Liver (tissue), 9 donors: Measurements from ENCODE around the gene KCNJ10. TPM values are rescaled to one million over a fixed set of nuclear protein-coding genes. Genes with fewer than 3 reads are reported as not detected.

Source experiments
- DNase-seq: peaks from one replicate; pipeline ENCODE4 v3.0.0-alpha.2; 2017; ENCODE audit warnings: low spot score
- H3K27ac ChIP-seq, 2 donors: one replicate each; pipeline ENCODE4 v1.7.0; 2013; ENCODE audit warnings: inconsistent platforms in 2 of 2, low read length in 2 of 2, control low read depth in 1 of 2, low read depth in 1 of 2, mild to moderate bottlenecking in 1 of 2
- H3K27me3 ChIP-seq, 4 donors: one replicate each; pipeline versions ENCODE4 v1.6.1 to v1.7.0; 2013; ENCODE audit warnings: low read length in 3 of 4, inconsistent platforms in 1 of 4, mild to moderate bottlenecking in 1 of 4, moderate library complexity in 1 of 4; ENCODE audit not compliant: control insufficient read depth in 4 of 4, insufficient read depth in 4 of 4
- H3K36me3 ChIP-seq, 4 donors: one replicate each; pipeline versions ENCODE4 v1.6.1 to v1.7.0; 2013; ENCODE audit warnings: low read length in 3 of 4, mild to moderate bottlenecking in 3 of 4, low read depth in 1 of 4, moderate library complexity in 1 of 4; ENCODE audit not compliant: control insufficient read depth in 4 of 4, insufficient read depth in 3 of 4
- H3K4me1 ChIP-seq, 4 donors: one replicate each; pipeline versions ENCODE4 v1.6.1 to v1.7.0; 2013; ENCODE audit warnings: low read length in 3 of 4, mild to moderate bottlenecking in 3 of 4, moderate library complexity in 1 of 4; ENCODE audit not compliant: control insufficient read depth in 4 of 4, insufficient read depth in 4 of 4
- H3K4me3 ChIP-seq, 3 donors: one replicate each; pipeline versions ENCODE4 v1.6.1 to v1.7.0; 2013; ENCODE audit warnings: low read length in 3 of 3, control low read depth in 1 of 3, low read depth in 1 of 3, mild to moderate bottlenecking in 1 of 3
- H3K9ac ChIP-seq, 2 donors: one replicate each; pipeline ENCODE4 v1.7.0; 2013; ENCODE audit warnings: low read length in 2 of 2, mild to moderate bottlenecking in 2 of 2, moderate library complexity in 2 of 2, control low read depth in 1 of 2, low read depth in 1 of 2
- H3K9me3 ChIP-seq, 4 donors: one replicate each; pipeline versions ENCODE4 v1.6.1 to v1.7.0; 2013; ENCODE audit warnings: low read length in 3 of 4; ENCODE audit not compliant: control insufficient read depth in 4 of 4
- EGR1 ChIP-seq, 2 donors: IDR thresholded peaks; 2 replicates each; pipeline ENCODE4 v1.6.1; 2016 to 2018; ENCODE audit warnings: antibody characterized with exemption in 2 of 2, low read depth in 2 of 2
- FOXA1 ChIP-seq: IDR thresholded peaks from 2 replicates; pipeline ENCODE4 v1.6.1; 2016; ENCODE audit warnings: antibody characterized with exemption
- FOXA2 ChIP-seq: IDR thresholded peaks from 2 replicates; pipeline ENCODE4 v1.6.1; 2016; ENCODE audit warnings: antibody characterized with exemption
- GABPA ChIP-seq, 2 donors: IDR thresholded peaks in 1 of 2; conservative IDR thresholded peaks in 1 of 2; 2 replicates each; pipeline ENCODE4 v1.6.1; 2016; ENCODE audit warnings: antibody characterized with exemption in 2 of 2, mild to moderate bottlenecking in 1 of 2, moderate library complexity in 1 of 2
- HNF4A ChIP-seq, 2 donors: conservative IDR thresholded peaks; 2 replicates each; pipeline ENCODE4 v1.6.1; 2016; ENCODE audit warnings: antibody characterized with exemption in 2 of 2, mild to moderate bottlenecking in 2 of 2
- HNF4G ChIP-seq: IDR thresholded peaks from 2 replicates; pipeline ENCODE4 v1.6.1; 2016; ENCODE audit warnings: antibody characterized with exemption
- JUND ChIP-seq, 2 donors: IDR thresholded peaks; 2 replicates each; pipeline ENCODE4 v1.6.1; 2016; ENCODE audit warnings: antibody characterized with exemption in 2 of 2
- NR2F2 ChIP-seq: IDR thresholded peaks from 2 replicates; pipeline ENCODE4 v1.6.1; 2016; ENCODE audit warnings: antibody characterized with exemption
- RAD21 ChIP-seq, 2 donors: IDR thresholded peaks; 2 replicates each; pipeline ENCODE4 v1.6.1; 2016; ENCODE audit warnings: antibody characterized with exemption in 2 of 2, mild to moderate bottlenecking in 2 of 2
- RXRA ChIP-seq, 2 donors: IDR thresholded peaks; 2 replicates each; pipeline ENCODE4 v1.6.1; 2017 to 2018; ENCODE audit warnings: antibody characterized with exemption in 2 of 2, mild to moderate bottlenecking in 1 of 2
- SP1 ChIP-seq: IDR thresholded peaks from 2 replicates; pipeline ENCODE4 v1.6.1; 2018; ENCODE audit warnings: antibody characterized with exemption, mild to moderate bottlenecking
- TAF1 ChIP-seq: conservative IDR thresholded peaks from 2 replicates; pipeline ENCODE4 v1.6.1; 2016; ENCODE audit warnings: antibody characterized with exemption, mild to moderate bottlenecking
- YY1 ChIP-seq: IDR thresholded peaks from 2 replicates; pipeline ENCODE4 v1.6.1; 2016; ENCODE audit warnings: antibody characterized with exemption, mild to moderate bottlenecking
- WGBS: extraction: QIAGEN DNeasy Blood & Tissue Kit; methylation state at CpG from one replicate; pipeline ENCODE4 v1.1.7; 2013; 5-methylcytosine and 5-hydroxymethylcytosine counted together
- polyA plus RNA-seq, 2 donors: library from polyadenylated mRNA; stranded (reverse) in 1 of 2; unstranded in 1 of 2; fragments of 200-250 nt in 1 of 2; fragments of >200 nt in 1 of 2; fragmentation: Nextera tagmentation in 1 of 2; extraction: Ambion mirVana in 1 of 2; gene quantifications; one replicate each; pipeline versions ENCODE4 v1.2.1 to v1.2.3, GENCODE V29; 2013 to 2015
- total RNA-seq, 2 donors: library from RNA; depleted of rRNA; stranded (reverse); fragments of >200 nt; gene quantifications; one replicate each; pipeline ENCODE4 v1.2.3, GENCODE V29; 2014
- TF ChIP-seq, protein P1 (sequence below): IDR thresholded peaks from 2 replicates; pipeline ENCODE4 v1.6.1; 2016; ENCODE audit warnings: antibody characterized with exemption
- TF ChIP-seq, protein P2 (sequence below): IDR thresholded peaks from 2 replicates; pipeline ENCODE4 v1.6.1; 2016; ENCODE audit warnings: antibody characterized with exemption
- TF ChIP-seq, protein P3 (sequence below): IDR thresholded peaks from 2 replicates; pipeline ENCODE4 v1.6.1; 2016; ENCODE audit warnings: antibody characterized with exemption, mild to moderate bottlenecking
- TF ChIP-seq, protein P4 (sequence below): fragments of 150-350 bp; IDR thresholded peaks from 2 replicates; pipeline ENCODE4 v1.5.1; 2017; ENCODE audit warnings: improper control_type of control experiment, low read depth, low read length; ENCODE audit not compliant: missing input control
- TF ChIP-seq, protein P5 (sequence below): IDR thresholded peaks from 2 replicates; pipeline ENCODE4 v1.6.1; 2016; ENCODE audit warnings: antibody characterized with exemption
- donor health status: healthy.
- donor health status: healthy.
- donor health status: healthy.
- donor health status: healthy.
- donor health status: healthy.

The KCNJ10 gene
- total and polyA plus RNA-seq, 4 donors = 0.48 to 1.6 (median 0.52) TPM

DNA sequence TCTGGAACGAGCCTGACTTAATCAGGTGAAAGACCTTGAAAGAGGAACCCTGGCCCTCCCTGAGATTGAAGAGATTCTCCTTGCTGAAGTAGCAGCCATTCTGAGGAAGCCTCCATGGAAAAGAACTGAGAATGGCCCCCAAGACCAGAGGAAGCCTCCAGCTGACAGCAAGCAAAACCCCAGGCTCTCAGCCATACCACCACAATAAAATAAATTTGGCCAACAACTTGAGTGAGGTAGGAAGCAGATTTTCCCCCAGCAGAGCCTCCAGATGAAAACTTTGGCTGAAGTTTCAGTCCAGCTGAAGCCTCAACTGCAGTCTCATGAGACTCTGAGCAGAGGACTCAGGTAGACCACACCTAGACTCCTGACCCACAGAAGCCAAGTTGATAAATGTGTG is 82.0 kb downstream of the KCNJ10 start:
- Histone ChIP-seq H3K27me3 (no peaks in the 10 kb centered on the region), H3K27ac (no peak overlapping the region), H3K36me3 (no peaks in the 10 kb centered on the region), H3K9ac (no peak overlapping the region), H3K4me3 (no peak overlapping the region), H3K4me1 (peaks cover 3 to 11% (median 5%) of the 10 kb centered on the region in 4 donors), H3K9me3 (no peaks in the 10 kb centered on the region)
- TF ChIP-seq RXRA (IDR thresholded peaks at IDR 0.05) (no peak), EGR1 (IDR thresholded peaks at IDR 0.05; ENCODE audit: low read depth in 2 of 2) (no peak), RAD21 (IDR thresholded peaks at IDR 0.05) (no peak), FOXA2 (no peak), HNF4A (conservative IDR thresholded peaks at IDR 0.05) (no peak), NR2F2 (no peak), YY1 (no peak), HNF4G (no peak), FOXA1 (no peak), SP1 (no peak), TAF1 (no peak), JUND (IDR thresholded peaks at IDR 0.05) (no peak), GABPA (IDR thresholded peaks at IDR 0.05 in 1 of 2, conservative IDR thresholded peaks at IDR 0.05 in 1 of 2) (no peak)
- TF ChIP-seq, protein P1, sequence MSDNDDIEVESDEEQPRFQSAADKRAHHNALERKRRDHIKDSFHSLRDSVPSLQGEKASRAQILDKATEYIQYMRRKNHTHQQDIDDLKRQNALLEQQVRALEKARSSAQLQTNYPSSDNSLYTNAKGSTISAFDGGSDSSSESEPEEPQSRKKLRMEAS = no peak
- TF ChIP-seq, protein P2, sequence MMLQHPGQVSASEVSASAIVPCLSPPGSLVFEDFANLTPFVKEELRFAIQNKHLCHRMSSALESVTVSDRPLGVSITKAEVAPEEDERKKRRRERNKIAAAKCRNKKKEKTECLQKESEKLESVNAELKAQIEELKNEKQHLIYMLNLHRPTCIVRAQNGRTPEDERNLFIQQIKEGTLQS = no peak
- TF ChIP-seq, protein P3, sequence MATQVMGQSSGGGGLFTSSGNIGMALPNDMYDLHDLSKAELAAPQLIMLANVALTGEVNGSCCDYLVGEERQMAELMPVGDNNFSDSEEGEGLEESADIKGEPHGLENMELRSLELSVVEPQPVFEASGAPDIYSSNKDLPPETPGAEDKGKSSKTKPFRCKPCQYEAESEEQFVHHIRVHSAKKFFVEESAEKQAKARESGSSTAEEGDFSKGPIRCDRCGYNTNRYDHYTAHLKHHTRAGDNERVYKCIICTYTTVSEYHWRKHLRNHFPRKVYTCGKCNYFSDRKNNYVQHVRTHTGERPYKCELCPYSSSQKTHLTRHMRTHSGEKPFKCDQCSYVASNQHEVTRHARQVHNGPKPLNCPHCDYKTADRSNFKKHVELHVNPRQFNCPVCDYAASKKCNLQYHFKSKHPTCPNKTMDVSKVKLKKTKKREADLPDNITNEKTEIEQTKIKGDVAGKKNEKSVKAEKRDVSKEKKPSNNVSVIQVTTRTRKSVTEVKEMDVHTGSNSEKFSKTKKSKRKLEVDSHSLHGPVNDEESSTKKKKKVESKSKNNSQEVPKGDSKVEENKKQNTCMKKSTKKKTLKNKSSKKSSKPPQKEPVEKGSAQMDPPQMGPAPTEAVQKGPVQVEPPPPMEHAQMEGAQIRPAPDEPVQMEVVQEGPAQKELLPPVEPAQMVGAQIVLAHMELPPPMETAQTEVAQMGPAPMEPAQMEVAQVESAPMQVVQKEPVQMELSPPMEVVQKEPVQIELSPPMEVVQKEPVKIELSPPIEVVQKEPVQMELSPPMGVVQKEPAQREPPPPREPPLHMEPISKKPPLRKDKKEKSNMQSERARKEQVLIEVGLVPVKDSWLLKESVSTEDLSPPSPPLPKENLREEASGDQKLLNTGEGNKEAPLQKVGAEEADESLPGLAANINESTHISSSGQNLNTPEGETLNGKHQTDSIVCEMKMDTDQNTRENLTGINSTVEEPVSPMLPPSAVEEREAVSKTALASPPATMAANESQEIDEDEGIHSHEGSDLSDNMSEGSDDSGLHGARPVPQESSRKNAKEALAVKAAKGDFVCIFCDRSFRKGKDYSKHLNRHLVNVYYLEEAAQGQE = no peak
- TF ChIP-seq, protein P4, sequence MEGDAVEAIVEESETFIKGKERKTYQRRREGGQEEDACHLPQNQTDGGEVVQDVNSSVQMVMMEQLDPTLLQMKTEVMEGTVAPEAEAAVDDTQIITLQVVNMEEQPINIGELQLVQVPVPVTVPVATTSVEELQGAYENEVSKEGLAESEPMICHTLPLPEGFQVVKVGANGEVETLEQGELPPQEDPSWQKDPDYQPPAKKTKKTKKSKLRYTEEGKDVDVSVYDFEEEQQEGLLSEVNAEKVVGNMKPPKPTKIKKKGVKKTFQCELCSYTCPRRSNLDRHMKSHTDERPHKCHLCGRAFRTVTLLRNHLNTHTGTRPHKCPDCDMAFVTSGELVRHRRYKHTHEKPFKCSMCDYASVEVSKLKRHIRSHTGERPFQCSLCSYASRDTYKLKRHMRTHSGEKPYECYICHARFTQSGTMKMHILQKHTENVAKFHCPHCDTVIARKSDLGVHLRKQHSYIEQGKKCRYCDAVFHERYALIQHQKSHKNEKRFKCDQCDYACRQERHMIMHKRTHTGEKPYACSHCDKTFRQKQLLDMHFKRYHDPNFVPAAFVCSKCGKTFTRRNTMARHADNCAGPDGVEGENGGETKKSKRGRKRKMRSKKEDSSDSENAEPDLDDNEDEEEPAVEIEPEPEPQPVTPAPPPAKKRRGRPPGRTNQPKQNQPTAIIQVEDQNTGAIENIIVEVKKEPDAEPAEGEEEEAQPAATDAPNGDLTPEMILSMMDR = no peak
- 88% methylated on average over 1 of the region's 1 CpG for WGBS
- DNase-seq = no peak

DNA sequence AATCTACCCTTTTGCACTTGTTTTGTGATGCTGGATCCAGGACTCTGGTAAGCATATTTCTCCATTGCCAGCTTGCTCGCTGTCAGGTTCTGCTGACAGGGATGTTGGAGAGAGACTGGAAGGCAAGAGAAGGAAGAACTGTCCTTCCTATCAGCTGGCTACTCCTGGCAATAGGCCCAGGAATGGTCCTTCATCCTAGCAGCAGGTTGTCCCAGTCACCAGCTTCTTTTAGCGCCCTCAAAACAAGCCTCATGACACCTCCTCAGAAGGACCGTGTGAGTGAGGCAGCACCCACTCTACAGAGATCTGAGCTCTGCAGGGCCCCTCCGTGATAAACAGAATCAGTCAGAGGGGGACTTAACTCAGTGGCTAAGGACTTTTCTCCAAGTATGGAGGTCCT is 82.8 kb downstream of the KCNJ10 start:
- Histone ChIP-seq H3K9ac (no peak overlapping the region), H3K36me3 (no peaks in the 10 kb centered on the region), H3K4me1 (peaks cover 2 to 9% (median 4%) of the 10 kb centered on the region in 4 donors), H3K4me3 (no peak overlapping the region), H3K9me3 (no peaks in the 10 kb centered on the region), H3K27me3 (no peaks in the 10 kb centered on the region), H3K27ac (no peak overlapping the region)
- DNase-seq = no peak
- WGBS = 81% methylated on average over 4 of the region's 4 CpGs
- no peak for TF ChIP-seq FOXA2
- TF ChIP-seq, protein P2 = no peak
- TF ChIP-seq, protein P4 = no peak
- no peak for TF ChIP-seq HNF4A (conservative IDR thresholded peaks at IDR 0.05)
- no peak for TF ChIP-seq TAF1
- no peak for TF ChIP-seq YY1
- TF ChIP-seq, protein P5, sequence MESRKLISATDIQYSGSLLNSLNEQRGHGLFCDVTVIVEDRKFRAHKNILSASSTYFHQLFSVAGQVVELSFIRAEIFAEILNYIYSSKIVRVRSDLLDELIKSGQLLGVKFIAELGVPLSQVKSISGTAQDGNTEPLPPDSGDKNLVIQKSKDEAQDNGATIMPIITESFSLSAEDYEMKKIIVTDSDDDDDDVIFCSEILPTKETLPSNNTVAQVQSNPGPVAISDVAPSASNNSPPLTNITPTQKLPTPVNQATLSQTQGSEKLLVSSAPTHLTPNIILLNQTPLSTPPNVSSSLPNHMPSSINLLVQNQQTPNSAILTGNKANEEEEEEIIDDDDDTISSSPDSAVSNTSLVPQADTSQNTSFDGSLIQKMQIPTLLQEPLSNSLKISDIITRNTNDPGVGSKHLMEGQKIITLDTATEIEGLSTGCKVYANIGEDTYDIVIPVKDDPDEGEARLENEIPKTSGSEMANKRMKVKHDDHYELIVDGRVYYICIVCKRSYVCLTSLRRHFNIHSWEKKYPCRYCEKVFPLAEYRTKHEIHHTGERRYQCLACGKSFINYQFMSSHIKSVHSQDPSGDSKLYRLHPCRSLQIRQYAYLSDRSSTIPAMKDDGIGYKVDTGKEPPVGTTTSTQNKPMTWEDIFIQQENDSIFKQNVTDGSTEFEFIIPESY = no peak
- TF ChIP-seq FOXA1 = no peak
- TF ChIP-seq NR2F2 = no peak
- TF ChIP-seq SP1 = no peak
- TF ChIP-seq HNF4G = no peak
